Mesothelial cell of epicardium (in vitro differentiated cells): ENCODE data around the gene SERGEF. TPM values are rescaled to one million over a fixed set of nuclear protein-coding genes. Genes with fewer than 3 reads are reported as not detected.
A peak's percentile ranks its signal among the peaks of the same experiment; 100 is the strongest.

Experiments
- DNase-seq, 2 experiments: peaks; one replicate each; pipeline ENCODE4 v3.0.0; 2021; ENCODE audit warnings: low spot score in 2 of 2; ENCODE audit not compliant: unreplicated experiment in 2 of 2
- H3K27ac Mint-ChIP-seq: 2 replicates; pipeline ENCODE4 v1.8.0; 2021; ENCODE audit warnings: mixed read lengths
- H3K27me3 Mint-ChIP-seq: 2 replicates; pipeline ENCODE4 v1.8.0; 2021; ENCODE audit warnings: low read depth, mixed read lengths
- H3K36me3 Mint-ChIP-seq: 2 replicates; pipeline ENCODE4 v1.8.0; 2021; ENCODE audit warnings: mixed read lengths
- H3K4me1 Mint-ChIP-seq: 2 replicates; pipeline ENCODE4 v1.8.0; 2021; ENCODE audit warnings: mixed read lengths
- H3K4me3 Mint-ChIP-seq: 2 replicates; pipeline ENCODE4 v1.8.0; 2021; ENCODE audit warnings: mild to moderate bottlenecking, moderate library complexity, mixed read lengths
- H3K9me3 Mint-ChIP-seq: 2 replicates; pipeline ENCODE4 v1.8.0; 2021; ENCODE audit warnings: mixed read lengths
- CTCF ChIP-seq: fragments of 200-600 bp; sonication (generic); IDR thresholded peaks from one replicate; pipeline ENCODE4 v1.5.0; 2021; ENCODE audit warnings: antibody characterized with exemption; ENCODE audit not compliant: unreplicated experiment
- total RNA-seq: library from RNA; stranded (reverse); gene quantifications from 3 replicates; pipeline ENCODE4 v1.2.1, GENCODE V29; 2021

Gene SERGEF
- total RNA-seq, 1 donor from 2014 or later, result 19.8 TPM

- Mint-ChIP-seq H3K4me3 (no peak overlapping the region), H3K27me3 (no peaks in the 10 kb centered on the region), H3K27ac (no peak overlapping the region), H3K9me3 (no peaks in the 10 kb centered on the region), H3K4me1 (peaks cover 5% of the 10 kb centered on the region), H3K36me3 (no peaks in the 10 kb centered on the region)
- no peak for TF ChIP-seq CTCF
- DNase-seq, result no peak
These were observed 191.0 kb downstream of the SERGEF start for GRCh38 chr11:17821648-17822400.

- no peak for TF ChIP-seq CTCF
- Mint-ChIP-seq H3K9me3 (no peaks in the 10 kb centered on the region), H3K4me3 (no peak overlapping the region), H3K27me3 (no peaks in the 10 kb centered on the region), H3K27ac (peak overlapping the region; percentile 0), H3K36me3 (no peaks in the 10 kb centered on the region), H3K4me1 (peaks cover 42% of the 10 kb centered on the region)
- DNase-seq, result no peak
These were observed 196.5 kb downstream of the SERGEF start for GRCh38 chr11:17816232-17816931.

GRCh38 chr11:17814546-17814945 lies 198.3 kb downstream of the SERGEF start:
- no peak for TF ChIP-seq CTCF
- Mint-ChIP-seq H3K27ac (no peak overlapping the region), H3K4me1 (peaks cover 56% of the 10 kb centered on the region), H3K4me3 (no peak overlapping the region), H3K27me3 (no peaks in the 10 kb centered on the region), H3K36me3 (no peaks in the 10 kb centered on the region), H3K9me3 (no peaks in the 10 kb centered on the region)
- DNase-seq, result no peak

GRCh38 chr11:17813391-17814059 lies 199.3 kb downstream of the SERGEF start:
- Mint-ChIP-seq H3K36me3 (no peaks in the 10 kb centered on the region), H3K4me1 (peaks cover 56% of the 10 kb centered on the region), H3K27me3 (no peaks in the 10 kb centered on the region), H3K4me3 (no peak overlapping the region), H3K27ac (peak overlapping the region; percentile 92), H3K9me3 (no peaks in the 10 kb centered on the region)
- no peak for TF ChIP-seq CTCF
- no peak for DNase-seq

- no peak for TF ChIP-seq CTCF
- Mint-ChIP-seq H3K9me3 (peaks cover 4% of the 10 kb centered on the region), H3K27ac (peak overlapping the region; percentile 92), H3K36me3 (no peaks in the 10 kb centered on the region), H3K27me3 (no peaks in the 10 kb centered on the region), H3K4me3 (no peak overlapping the region), H3K4me1 (peaks cover 56% of the 10 kb centered on the region)
- DNase-seq, result no peak
These were observed 200.0 kb downstream of the SERGEF start for GRCh38 chr11:17812865-17813187.
